HCT116 (cell line): ENCODE data around the gene IGFBP6.

Experiments used
- CTCF ChIP-seq, 3 experiments: fragments of 200-600 bp in 1 of 3; sonication (generic) in 1 of 3; IDR thresholded peaks in 2 of 3; conservative IDR thresholded peaks in 1 of 3; 2 replicates each; pipeline ENCODE4 v1.5.1; 2012 to 2017; ENCODE audit warnings: low read depth in 2 of 3, low read length in 2 of 3, antibody characterized with exemption in 1 of 3, borderline replicate concordance in 1 of 3, control low read depth in 1 of 3, mild to moderate bottlenecking in 1 of 3, mixed read lengths in 1 of 3, mixed run types in 1 of 3, moderate library complexity in 1 of 3; ENCODE audit not compliant: insufficient read depth in 1 of 3
- EGR1 ChIP-seq: IDR thresholded peaks from 2 replicates; pipeline ENCODE4 v1.6.1; 2012; ENCODE audit warnings: low read depth
- EZH2phosphoT487 ChIP-seq: fragments of 200-600 bp; IDR thresholded peaks from 2 replicates; pipeline ENCODE4 v1.6.1; 2018; ENCODE audit warnings: antibody characterized with exemption, borderline replicate concordance
- MAX ChIP-seq: IDR thresholded peaks from 2 replicates; pipeline ENCODE4 v1.6.1; 2012
- ZFX ChIP-seq: fragments of 450-650 bp; IDR thresholded peaks from 2 replicates; pipeline ENCODE4 v1.6.1; 2017

- TF ChIP-seq EZH2phosphoT487 = no peak
- TF ChIP-seq CTCF (IDR thresholded peaks at IDR 0.05 in 2 of 3, conservative IDR thresholded peaks at IDR 0.05 in 1 of 3; ENCODE audit: borderline replicate concordance in 1 of 3, insufficient read depth in 1 of 3, low read depth in 2 of 3, low read length in 2 of 3) = no peak
- no peak for TF ChIP-seq ZFX
- TF ChIP-seq MAX = no peak
- no peak for TF ChIP-seq EGR1
Observed at GRCh38 chr12:53103860-53104305, 6.4 kb downstream of the IGFBP6 start.
